CD4-positive, alpha-beta memory T cell (primary cell): ENCODE measurements around the gene CRYBB3. TPM values are rescaled to one million over a fixed set of nuclear protein-coding genes. Genes with fewer than 3 reads are reported as not detected.
A peak's percentile ranks its signal among the peaks of the same experiment; 100 is the strongest.
"Not testable (repeated sequence)": the region's sequence is repeated elsewhere in the genome, so short reads cannot be mapped to it uniquely, and the experiment has no call there.

Experiments used
- CTCF ChIA-PET: fragments of 350-600 bp; sonication (Branson Sonifier 250); formaldehyde crosslinking; loops from one replicate; lab custom pipeline; 2021; ENCODE audit warnings: inconsistent platforms; ENCODE audit not compliant: partially characterized antibody; lab: Charles Lee
- POLR2A ChIA-PET: fragments of 350-600 bp; sonication (Branson Sonifier 250); formaldehyde crosslinking; loops from one replicate; lab custom pipeline; 2021; ENCODE audit not compliant: partially characterized antibody; lab: Charles Lee
- DNase-seq, 5 donors: peaks; one replicate each; pipeline versions ENCODE4 v3.0.0 to v3.0.0-alpha.2; 2020 to 2022; ENCODE audit warnings: mixed read lengths in 1 of 5
- H3K27ac ChIP-seq: one replicate; pipeline ENCODE4 v1.7.0; 2013; ENCODE audit warnings: low read depth, low read length
- H3K27me3 ChIP-seq: 2 replicates; pipeline ENCODE4 v1.7.0; 2013; ENCODE audit warnings: mild to moderate bottlenecking, low read length, moderate library complexity; ENCODE audit not compliant: insufficient read depth
- H3K36me3 ChIP-seq: 2 replicates; pipeline ENCODE4 v1.7.0; 2013; ENCODE audit warnings: mild to moderate bottlenecking, low read length, moderate library complexity; ENCODE audit not compliant: insufficient read depth
- H3K4me1 ChIP-seq: 2 replicates; pipeline ENCODE4 v1.7.0; 2013; ENCODE audit warnings: mild to moderate bottlenecking, low read length, moderate library complexity; ENCODE audit not compliant: insufficient read depth
- H3K4me3 ChIP-seq, 2 donors: one replicate each; pipeline ENCODE4 v1.7.0; 2013; ENCODE audit warnings: low read length in 2 of 2, mild to moderate bottlenecking in 1 of 2
- H3K9me3 ChIP-seq, 2 donors: one replicate each; pipeline ENCODE4 v1.7.0; 2013; ENCODE audit warnings: low read length in 2 of 2, control low read depth in 1 of 2; ENCODE audit not compliant: control insufficient read depth in 1 of 2
- H3K27ac Mint-ChIP-seq, 7 donors: one replicate each; pipeline ENCODE4 v1.8.0; 2020 to 2021; ENCODE audit warnings: mixed read lengths in 7 of 7, mild to moderate bottlenecking in 6 of 7, inconsistent platforms in 3 of 7, moderate library complexity in 3 of 7
- H3K27me3 Mint-ChIP-seq, 2 donors: one replicate each; pipeline ENCODE4 v1.8.0; 2020 to 2021; ENCODE audit warnings: mixed read lengths in 2 of 2
- H3K36me3 Mint-ChIP-seq, 2 donors: one replicate each; pipeline ENCODE4 v1.8.0; 2020 to 2021; ENCODE audit warnings: mixed read lengths in 2 of 2, inconsistent platforms in 1 of 2, mild to moderate bottlenecking in 1 of 2
- H3K4me1 Mint-ChIP-seq, 4 donors: one replicate each; pipeline ENCODE4 v1.8.0; 2020 to 2021; ENCODE audit warnings: mixed read lengths in 4 of 4, mild to moderate bottlenecking in 1 of 4
- H3K4me3 Mint-ChIP-seq, 8 donors: one replicate each; pipeline ENCODE4 v1.8.0; 2020 to 2021; ENCODE audit warnings: mixed read lengths in 8 of 8, mild to moderate bottlenecking in 7 of 8, moderate library complexity in 6 of 8, inconsistent platforms in 3 of 8
- H3K9me3 Mint-ChIP-seq, 8 donors: one replicate each; pipeline ENCODE4 v1.8.0; 2020 to 2021; ENCODE audit warnings: mixed read lengths in 8 of 8, mild to moderate bottlenecking in 5 of 8, inconsistent platforms in 3 of 8, moderate library complexity in 1 of 8
- intact Hi-C: fragments of 100-400 bp; cut with micrococcal nuclease; formaldehyde crosslinking; loops from one replicate; pipeline ENCODE4 v1.15.1; 2023
- polyA plus RNA-seq, 2 donors: library from polyadenylated mRNA; unstranded; fragments of 300-500 nt; fragmentation: Illumina TruSeq; gene quantifications; one replicate each; pipeline ENCODE4 v1.2.3, GENCODE V29; 2021
- total RNA-seq, 2 experiments: library from RNA; stranded (reverse); gene quantifications; one replicate each; pipeline ENCODE4 v1.2.3, GENCODE V29; 2021

Gene CRYBB3
- total and polyA plus RNA-seq, 4 experiments from 2014 or later: not detected

GRCh38 chr22:25230760-25231159, 31.1 kb downstream of the CRYBB3 start:
- POLR2A ChIA-PET, H3K4me1 ChIP-seq, H3K27me3 ChIP-seq, H3K4me1 Mint-ChIP-seq, H3K27ac Mint-ChIP-seq, H3K36me3 ChIP-seq, H3K4me3 ChIP-seq, H3K9me3 ChIP-seq, DNase-seq, H3K9me3 Mint-ChIP-seq, H3K27ac ChIP-seq, H3K36me3 Mint-ChIP-seq, H3K4me3 Mint-ChIP-seq, CTCF ChIA-PET: not testable (repeated sequence)
- intact Hi-C loops: loop anchor here (10.0 kb wide), 1 partner anchor 544 kb away; no protein-coding TSS in a partner anchor
- peaks cover 26 to 30% of the 10 kb centered on the region in 2 donors for H3K27me3 Mint-ChIP-seq

- Histone ChIP-seq H3K9me3 (no peaks in the 10 kb centered on the region), H3K27me3 (peaks cover 5% of the 10 kb centered on the region), H3K4me3 (no peak overlapping the region), H3K4me1 (no peaks in the 10 kb centered on the region), H3K36me3 (no peaks in the 10 kb centered on the region), H3K27ac (no peak overlapping the region)
- intact Hi-C loops: loop anchor here (10.0 kb wide), 1 partner anchor 542 kb away; no protein-coding TSS in a partner anchor
- no peak overlapping the region for H3K4me3 Mint-ChIP-seq
- no peaks in the 10 kb centered on the region for H3K9me3 Mint-ChIP-seq
- CTCF ChIA-PET: no interaction called here
- POLR2A ChIA-PET: no interaction called here
- H3K4me1 Mint-ChIP-seq: peaks cover 0 to 6% (median under 1%) of the 10 kb centered on the region in 4 donors
- no peaks in the 10 kb centered on the region for H3K36me3 Mint-ChIP-seq
- H3K27ac Mint-ChIP-seq: no peak overlapping the region
- DNase-seq: no peak
- H3K27me3 Mint-ChIP-seq: peaks cover 34 to 37% of the 10 kb centered on the region in 2 donors
Measured at GRCh38 chr22:25232301-25232700, 32.6 kb downstream of the CRYBB3 start.

- H3K4me1 ChIP-seq, H3K4me3 ChIP-seq, H3K27me3 ChIP-seq, H3K4me3 Mint-ChIP-seq, H3K36me3 ChIP-seq, DNase-seq, H3K9me3 Mint-ChIP-seq, POLR2A ChIA-PET, CTCF ChIA-PET, H3K36me3 Mint-ChIP-seq, H3K9me3 ChIP-seq, H3K4me1 Mint-ChIP-seq, H3K27ac ChIP-seq, H3K27ac Mint-ChIP-seq: not testable (repeated sequence)
- intact Hi-C loops: loop anchor here (10.0 kb wide), 1 partner anchor 541 kb away; no protein-coding TSS in a partner anchor
- peaks cover 33 to 39% of the 10 kb centered on the region in 2 donors for H3K27me3 Mint-ChIP-seq
Measured at GRCh38 chr22:25233706-25234105, 34.0 kb downstream of the CRYBB3 start.

- no peaks in the 10 kb centered on the region for H3K9me3 ChIP-seq
- Mint-ChIP-seq H3K4me1 (peaks cover 0 to 6% (median under 1%) of the 10 kb centered on the region in 4 donors), H3K9me3 (no peaks in the 10 kb centered on the region), H3K27ac (no peak overlapping the region), H3K4me3 (peak overlapping the region in 3 of 8 donors; percentile 21 to 65 (median 26)), H3K27me3 (peaks cover 32 to 39% of the 10 kb centered on the region in 2 donors), H3K36me3 (no peaks in the 10 kb centered on the region)
- no peaks in the 10 kb centered on the region for H3K4me1 ChIP-seq
- H3K27me3 ChIP-seq: peaks cover 5% of the 10 kb centered on the region
- no peaks in the 10 kb centered on the region for H3K36me3 ChIP-seq
- H3K4me3 ChIP-seq: no peak overlapping the region
- intact Hi-C loops: loop anchor here (10.0 kb wide), 1 partner anchor 539 kb away; no protein-coding TSS in a partner anchor
- ChIA-PET POLR2A (no interaction called here), CTCF (interaction anchor here (1.5 to 1.6 kb wide), 2 partner anchors 22 to 1095 kb away, joined by 3 to 4 read pairs; no protein-coding TSS in a partner anchor)
- no peak overlapping the region for H3K27ac ChIP-seq
- peak in 4 of 5 donors; percentile 36 to 49 (median 46) for DNase-seq
Measured at GRCh38 chr22:25235547-25236290, 36.1 kb downstream of the CRYBB3 start.

GRCh38 chr22:25236417-25236816, 36.8 kb downstream of the CRYBB3 start:
- no peak overlapping the region for H3K4me3 Mint-ChIP-seq
- no peaks in the 10 kb centered on the region for H3K36me3 ChIP-seq
- H3K36me3 Mint-ChIP-seq: no peaks in the 10 kb centered on the region
- no peaks in the 10 kb centered on the region for H3K9me3 Mint-ChIP-seq
- H3K4me1 ChIP-seq: no peaks in the 10 kb centered on the region
- CTCF ChIA-PET: interaction anchor here (1.6 kb wide), 1 partner anchor 23 kb away, joined by 3 read pairs; no protein-coding TSS in a partner anchor
- H3K27me3 ChIP-seq: peaks cover 5% of the 10 kb centered on the region
- H3K4me3 ChIP-seq: no peak overlapping the region
- peaks cover 0 to 6% (median under 1%) of the 10 kb centered on the region in 4 donors for H3K4me1 Mint-ChIP-seq
- no peak for DNase-seq
- POLR2A ChIA-PET: no interaction called here
- H3K27ac ChIP-seq: no peak overlapping the region
- intact Hi-C loops: loop anchor here (10.0 kb wide), 1 partner anchor 538 kb away; no protein-coding TSS in a partner anchor
- peaks cover 36 to 39% of the 10 kb centered on the region in 2 donors for H3K27me3 Mint-ChIP-seq
- H3K9me3 ChIP-seq: no peaks in the 10 kb centered on the region
- no peak overlapping the region for H3K27ac Mint-ChIP-seq

- peaks cover 0 to 6% (median under 1%) of the 10 kb centered on the region in 4 donors for H3K4me1 Mint-ChIP-seq
- no peak overlapping the region for H3K4me3 Mint-ChIP-seq
- intact Hi-C loops: loop anchor here (10.0 kb wide), 1 partner anchor 537 kb away; no protein-coding TSS in a partner anchor
- H3K27ac Mint-ChIP-seq: no peak overlapping the region
- H3K27me3 ChIP-seq: peaks cover 5% of the 10 kb centered on the region
- no peak overlapping the region for H3K27ac ChIP-seq
- no peaks in the 10 kb centered on the region for H3K36me3 ChIP-seq
- H3K4me3 ChIP-seq: no peak overlapping the region
- POLR2A ChIA-PET: no interaction called here
- H3K9me3 ChIP-seq: no peaks in the 10 kb centered on the region
- no peaks in the 10 kb centered on the region for H3K4me1 ChIP-seq
- DNase-seq: no peak
- no peaks in the 10 kb centered on the region for H3K36me3 Mint-ChIP-seq
- H3K27me3 Mint-ChIP-seq: peaks cover 31 to 36% of the 10 kb centered on the region in 2 donors
- no peaks in the 10 kb centered on the region for H3K9me3 Mint-ChIP-seq
- CTCF ChIA-PET: no interaction called here
Measured at GRCh38 chr22:25237503-25237902, 37.8 kb downstream of the CRYBB3 start.

- H3K4me1 ChIP-seq, CTCF ChIA-PET, H3K4me1 Mint-ChIP-seq, H3K4me3 Mint-ChIP-seq, H3K27ac Mint-ChIP-seq, H3K9me3 Mint-ChIP-seq, H3K27ac ChIP-seq, H3K27me3 ChIP-seq, POLR2A ChIA-PET, H3K36me3 ChIP-seq, H3K4me3 ChIP-seq, DNase-seq, H3K36me3 Mint-ChIP-seq, H3K9me3 ChIP-seq: not testable (repeated sequence)
- intact Hi-C loops: loop anchor here (10.0 kb wide), 1 partner anchor 537 kb away; no protein-coding TSS in a partner anchor
- peaks cover 31 to 35% of the 10 kb centered on the region in 2 donors for H3K27me3 Mint-ChIP-seq
Measured at GRCh38 chr22:25238058-25238457, 38.4 kb downstream of the CRYBB3 start.
